MM.1S (cell line): ENCODE results near the gene KRT6C.
"Not testable (repeated sequence)": the region's sequence is repeated elsewhere in the genome, so short reads cannot be mapped to it uniquely, and the experiment has no call there.

Source experiments
- DNase-seq: peaks from one replicate; pipeline ENCODE4 v3.0.0-alpha.2; 2015
- H2AFZ ChIP-seq: fragments of 300-600 bp; sonication (generic); 2 replicates; pipeline ENCODE4 v1.6.0; 2016; ENCODE audit warnings: antibody characterized with exemption, low read length
- H3F3A ChIP-seq: fragments of 300-600 bp; sonication (generic); 2 replicates; pipeline ENCODE4 v1.6.1; 2016; ENCODE audit warnings: mild to moderate bottlenecking, antibody characterized with exemption, low read length, moderate library complexity, mixed read lengths; ENCODE audit not compliant: insufficient read depth
- H3K27ac ChIP-seq: fragments of 300-600 bp; sonication (generic); 2 replicates; pipeline ENCODE4 v1.5.1; 2016; ENCODE audit warnings: mild to moderate bottlenecking, low read length
- H3K27me3 ChIP-seq: fragments of 300-600 bp; sonication (generic); replicated peaks from 2 replicates; pipeline ENCODE4 v1.6.0; 2016; ENCODE audit warnings: low read length; ENCODE audit not compliant: insufficient read depth
- H3K36me3 ChIP-seq: fragments of 300-600 bp; sonication (generic); replicated peaks from 2 replicates; pipeline ENCODE4 v1.6.1; 2016; ENCODE audit warnings: mild to moderate bottlenecking, low read length, mixed read lengths; ENCODE audit not compliant: insufficient read depth
- H3K4me1 ChIP-seq: fragments of 300-600 bp; sonication (generic); 2 replicates; pipeline ENCODE4 v1.6.1; 2016; ENCODE audit warnings: low read length, mixed read lengths
- H3K4me2 ChIP-seq: fragments of 300-600 bp; sonication (generic); 2 replicates; pipeline ENCODE4 v1.6.0; 2016; ENCODE audit warnings: low read depth, low read length
- H3K4me3 ChIP-seq: fragments of 300-600 bp; sonication (generic); 2 replicates; pipeline ENCODE4 v1.5.1; 2016; ENCODE audit warnings: low read length, mixed read lengths
- H3K79me2 ChIP-seq: fragments of 300-600 bp; sonication (generic); 2 replicates; pipeline ENCODE4 v1.6.1; 2016; ENCODE audit warnings: mixed run types, low read length, mixed read lengths
- H3K9ac ChIP-seq: fragments of 300-600 bp; sonication (generic); 2 replicates; pipeline ENCODE4 v1.6.1; 2016; ENCODE audit warnings: low read length, mixed read lengths
- H3K9me2 ChIP-seq: fragments of 300-600 bp; sonication (generic); replicated peaks from 2 replicates; pipeline ENCODE4 v1.6.1; 2016; ENCODE audit warnings: mild to moderate bottlenecking, low read length, mixed read lengths; ENCODE audit not compliant: insufficient read depth
- H3K9me3 ChIP-seq: fragments of 300-600 bp; sonication (generic); replicated peaks from 2 replicates; pipeline ENCODE4 v1.6.1; 2016; ENCODE audit warnings: mild to moderate bottlenecking, low read length, mixed read lengths; ENCODE audit not compliant: insufficient read depth
- H4K20me1 ChIP-seq: fragments of 300-600 bp; sonication (generic); 2 replicates; pipeline ENCODE4 v1.6.1; 2016; ENCODE audit warnings: mild to moderate bottlenecking, low read length, moderate library complexity, mixed read lengths; ENCODE audit not compliant: insufficient read depth
- EZH2 ChIP-seq: fragments of 300-600 bp; sonication (generic); optimal IDR thresholded peaks from 2 replicates; pipeline ENCODE3; 2017; ENCODE audit warnings: low read depth, mild to moderate bottlenecking, antibody characterized with exemption, low read length, mixed read lengths
- EZH2phosphoT487 ChIP-seq: fragments of 300-600 bp; sonication (generic); IDR thresholded peaks from 2 replicates; pipeline ENCODE4 v1.6.1; 2018; ENCODE audit warnings: antibody characterized with exemption, low read length
- TF ChIP-seq, protein P1 (sequence below): fragments of 300-600 bp; sonication (generic); IDR thresholded peaks from 2 replicates; pipeline ENCODE4 v1.5.1; 2016; ENCODE audit warnings: antibody characterized with exemption, low read length, mixed read lengths

KRT6C gene

DNA sequence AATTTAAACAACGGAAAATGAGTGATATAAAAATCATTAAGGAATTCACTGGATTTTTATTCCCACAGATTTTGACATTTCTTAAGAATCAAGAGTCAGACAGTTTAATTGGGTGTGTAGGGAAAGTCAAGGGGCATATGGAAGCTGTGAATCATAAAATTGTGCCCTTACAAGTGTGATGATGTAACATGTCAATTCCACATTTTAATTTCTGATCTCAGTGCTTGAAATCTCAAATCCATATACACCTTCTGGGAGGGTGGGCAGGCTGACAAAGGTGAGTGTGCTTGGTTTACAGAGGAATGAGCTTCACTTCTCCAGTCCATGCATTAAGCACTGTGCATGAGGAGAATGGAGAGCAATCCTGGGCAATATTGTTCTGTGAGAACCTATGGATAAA, 20.5 kb upstream of the KRT6C start:
- H3K36me3 ChIP-seq = no peaks in the 10 kb centered on the region
- no peaks in the 10 kb centered on the region for H3K4me1 ChIP-seq
- H4K20me1 ChIP-seq = no peaks in the 10 kb centered on the region
- H3K9me3 ChIP-seq = no peaks in the 10 kb centered on the region
- H3K9ac ChIP-seq = no peak overlapping the region
- H3K27ac ChIP-seq = no peak overlapping the region
- peaks cover 37% of the 10 kb centered on the region for H3K27me3 ChIP-seq
- H3K4me2 ChIP-seq = no peak overlapping the region
- TF ChIP-seq EZH2phosphoT487 = no peak
- TF ChIP-seq, protein P1, sequence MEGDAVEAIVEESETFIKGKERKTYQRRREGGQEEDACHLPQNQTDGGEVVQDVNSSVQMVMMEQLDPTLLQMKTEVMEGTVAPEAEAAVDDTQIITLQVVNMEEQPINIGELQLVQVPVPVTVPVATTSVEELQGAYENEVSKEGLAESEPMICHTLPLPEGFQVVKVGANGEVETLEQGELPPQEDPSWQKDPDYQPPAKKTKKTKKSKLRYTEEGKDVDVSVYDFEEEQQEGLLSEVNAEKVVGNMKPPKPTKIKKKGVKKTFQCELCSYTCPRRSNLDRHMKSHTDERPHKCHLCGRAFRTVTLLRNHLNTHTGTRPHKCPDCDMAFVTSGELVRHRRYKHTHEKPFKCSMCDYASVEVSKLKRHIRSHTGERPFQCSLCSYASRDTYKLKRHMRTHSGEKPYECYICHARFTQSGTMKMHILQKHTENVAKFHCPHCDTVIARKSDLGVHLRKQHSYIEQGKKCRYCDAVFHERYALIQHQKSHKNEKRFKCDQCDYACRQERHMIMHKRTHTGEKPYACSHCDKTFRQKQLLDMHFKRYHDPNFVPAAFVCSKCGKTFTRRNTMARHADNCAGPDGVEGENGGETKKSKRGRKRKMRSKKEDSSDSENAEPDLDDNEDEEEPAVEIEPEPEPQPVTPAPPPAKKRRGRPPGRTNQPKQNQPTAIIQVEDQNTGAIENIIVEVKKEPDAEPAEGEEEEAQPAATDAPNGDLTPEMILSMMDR = no peak
- no peak for TF ChIP-seq EZH2
- no peak overlapping the region for H2AFZ ChIP-seq
- H3K9me2 ChIP-seq = no peaks in the 10 kb centered on the region
- H3K4me3 ChIP-seq = no peak overlapping the region
- H3F3A ChIP-seq = no peaks in the 10 kb centered on the region
- H3K79me2 ChIP-seq = no peaks in the 10 kb centered on the region
- DNase-seq = no peak

DNA sequence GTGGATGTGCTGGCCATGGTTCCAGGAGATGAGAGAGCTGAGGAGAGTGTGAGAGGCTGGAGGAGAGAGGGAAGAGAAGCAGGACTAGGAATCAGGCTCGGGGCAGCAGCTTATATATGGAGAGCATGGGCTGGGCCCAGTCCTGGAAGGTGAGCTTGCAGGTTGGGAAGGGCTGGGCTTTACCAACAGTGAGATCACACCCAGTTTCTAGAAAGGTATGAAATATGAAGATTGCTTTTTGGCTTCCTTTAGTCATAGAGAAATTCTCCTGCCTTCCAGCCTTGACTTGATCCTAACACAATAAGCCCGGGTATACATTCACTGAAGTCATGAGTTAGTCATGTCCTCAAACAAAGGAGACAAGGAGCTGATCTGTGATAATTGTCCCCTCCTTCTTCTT, 19.6 kb upstream of the KRT6C start, which contains the start of gene KRT6A:
Gene KRT6A (minus strand): TSS at position 86 of the 400 bp plus-strand sequence. CDS start 69 bp downstream, at position 17.
- TF ChIP-seq, protein P1 = no peak
- Histone ChIP-seq H3K79me2 (no peaks in the 10 kb centered on the region), H3K27me3 (peaks cover 37% of the 10 kb centered on the region), H3K9me2 (no peaks in the 10 kb centered on the region), H4K20me1 (no peaks in the 10 kb centered on the region), H3K4me1 (no peaks in the 10 kb centered on the region), H3K4me2 (no peak within 1 kb of the TSS), H3K9ac (no peak within 1 kb of the TSS), H3K27ac (no peak within 1 kb of the TSS), H3F3A (no peaks in the 10 kb centered on the region), H2AFZ (no peak within 1 kb of the TSS), H3K9me3 (no peaks in the 10 kb centered on the region), H3K36me3 (no peaks in the 10 kb centered on the region), H3K4me3 (no peak within 1 kb of the TSS)
- no peak for DNase-seq

DNA sequence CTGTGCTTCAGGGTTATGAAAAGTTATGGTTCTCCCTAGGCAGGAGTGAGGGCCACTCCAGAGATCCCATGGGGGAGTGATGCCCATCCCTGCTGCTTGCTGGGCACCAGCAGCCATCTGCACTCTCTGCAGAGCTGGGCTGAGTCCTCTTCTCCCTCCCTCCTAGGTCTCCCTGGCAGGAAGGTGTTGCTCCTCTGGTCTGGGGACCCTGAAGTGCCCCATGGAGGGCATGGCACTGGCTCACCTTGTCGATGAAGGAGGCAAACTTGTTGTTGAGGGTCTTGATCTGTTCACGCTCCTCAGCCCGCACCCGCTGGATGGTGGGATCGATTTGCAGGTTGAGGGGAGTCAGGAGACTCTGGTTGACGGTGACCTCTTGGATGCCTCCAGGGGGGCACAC, 18.8 kb upstream of the KRT6C start:
- not testable (repeated sequence) for H3K9me3 ChIP-seq, H2AFZ ChIP-seq, H3K4me3 ChIP-seq, H3K9ac ChIP-seq, H3K4me2 ChIP-seq, H3K4me1 ChIP-seq, H3K79me2 ChIP-seq, DNase-seq, H3F3A ChIP-seq, H3K36me3 ChIP-seq, H3K27ac ChIP-seq, H4K20me1 ChIP-seq, H3K9me2 ChIP-seq
- peaks cover 33% of the 10 kb centered on the region for H3K27me3 ChIP-seq

DNA sequence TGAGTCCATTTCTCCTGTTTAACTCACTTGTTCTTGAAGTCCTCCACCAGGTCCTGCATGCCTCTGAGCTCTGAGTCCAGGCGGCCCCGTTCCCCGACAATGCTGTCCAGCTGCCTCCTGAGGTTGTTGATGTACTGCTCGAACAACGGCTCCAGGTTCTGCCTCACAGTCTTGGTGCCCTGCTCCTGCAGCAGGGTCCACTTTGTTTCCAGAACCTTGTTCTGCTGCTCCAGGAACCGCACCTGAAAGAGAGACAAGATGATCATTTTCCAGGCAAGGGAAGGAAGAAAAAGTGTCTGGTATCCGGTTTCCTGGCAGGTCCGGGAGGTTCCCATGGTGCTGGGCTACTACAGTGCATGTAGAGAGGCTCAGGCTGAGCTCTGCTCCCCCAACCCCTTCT, 17.9 kb upstream of the KRT6C start:
- peaks cover 33% of the 10 kb centered on the region for H3K27me3 ChIP-seq
- H3F3A ChIP-seq, H3K36me3 ChIP-seq, DNase-seq, H2AFZ ChIP-seq, H3K79me2 ChIP-seq, H4K20me1 ChIP-seq, H3K9ac ChIP-seq, H3K9me2 ChIP-seq, H3K4me1 ChIP-seq, H3K9me3 ChIP-seq, H3K27ac ChIP-seq, H3K4me2 ChIP-seq, H3K4me3 ChIP-seq: not testable (repeated sequence)
